ENCODE results near the gene KLK15. TPM values are rescaled to one million over a fixed set of nuclear protein-coding genes. Genes with fewer than 3 reads are reported as not detected.

Gene KLK15
- total RNA-seq, 1 donor from 2014 or later = not detected

GRCh38 chr19:50835785-50836542 lies 2.6 kb upstream of the KLK15 start:
- peaks cover 15% of the 10 kb centered on the region for H3K4me1 Mint-ChIP-seq
- H3K36me3 Mint-ChIP-seq (ENCODE audit: low read depth) = no peaks in the 10 kb centered on the region
- H3K27me3 Mint-ChIP-seq = peaks cover 40% of the 10 kb centered on the region
- H3K27ac Mint-ChIP-seq = peak overlapping the region; percentile 58
- peak overlapping the region; percentile 88 for H3K4me3 Mint-ChIP-seq
- intact Hi-C loops (cut with micrococcal nuclease) = loop anchor here (1.0 to 5.0 kb wide), 2 partner anchors 18 to 34 kb away; no protein-coding TSS in a partner anchor
- peak; percentile 96 for DNase-seq
- H3K9me3 Mint-ChIP-seq = no peaks in the 10 kb centered on the region

GRCh38 chr19:50835103-50835784 lies 1.9 kb upstream of the KLK15 start:
- Mint-ChIP-seq H3K9me3 (no peaks in the 10 kb centered on the region), H3K27ac (no peak overlapping the region), H3K36me3 (ENCODE audit: low read depth) (no peaks in the 10 kb centered on the region), H3K4me1 (peaks cover 15% of the 10 kb centered on the region), H3K4me3 (peak overlapping the region; percentile 88), H3K27me3 (peaks cover 40% of the 10 kb centered on the region)
- intact Hi-C loops (cut with micrococcal nuclease) = loop anchor here (5.0 kb wide), 1 partner anchor 33 kb away; no protein-coding TSS in a partner anchor
- no peak for DNase-seq

GRCh38 chr19:50833802-50834167 lies 411 bp upstream of the KLK15 start:
- H3K4me1 Mint-ChIP-seq = peaks cover 15% of the 10 kb centered on the region
- peaks cover 44% of the 10 kb centered on the region for H3K27me3 Mint-ChIP-seq
- H3K4me3 Mint-ChIP-seq = no peak overlapping the region
- intact Hi-C loops (cut with micrococcal nuclease) = no loop called here
- H3K9me3 Mint-ChIP-seq = no peaks in the 10 kb centered on the region
- no peaks in the 10 kb centered on the region for H3K36me3 Mint-ChIP-seq (ENCODE audit: low read depth)
- DNase-seq = no peak
- no peak overlapping the region for H3K27ac Mint-ChIP-seq

- Mint-ChIP-seq H3K9me3 (no peaks in the 10 kb centered on the region), H3K4me3 (no peak overlapping the region), H3K27me3 (peaks cover 40% of the 10 kb centered on the region), H3K4me1 (peaks cover 11% of the 10 kb centered on the region), H3K27ac (no peak overlapping the region), H3K36me3 (ENCODE audit: low read depth) (no peaks in the 10 kb centered on the region)
- no peak for DNase-seq
- intact Hi-C loops (cut with micrococcal nuclease) = no loop called here
These were observed 708 bp downstream of the KLK15 start for GRCh38 chr19:50832666-50833065.

- no peak for DNase-seq
- Mint-ChIP-seq H3K9me3 (no peaks in the 10 kb centered on the region), H3K36me3 (ENCODE audit: low read depth) (no peaks in the 10 kb centered on the region), H3K4me1 (peaks cover 5% of the 10 kb centered on the region), H3K4me3 (no peak overlapping the region), H3K27me3 (peaks cover 26% of the 10 kb centered on the region), H3K27ac (no peak overlapping the region)
- intact Hi-C loops (cut with micrococcal nuclease) = no loop called here
These were observed 2.4 kb downstream of the KLK15 start for GRCh38 chr19:50831026-50831396.

- intact Hi-C loops (cut with micrococcal nuclease) = no loop called here
- H3K27me3 Mint-ChIP-seq = peaks cover 26% of the 10 kb centered on the region
- H3K4me1 Mint-ChIP-seq = peaks cover 3% of the 10 kb centered on the region
These were observed 2.9 kb downstream of the KLK15 start for GRCh38 chr19:50830266-50831025.

GRCh38 chr19:50829801-50830200 lies 3.6 kb downstream of the KLK15 start:
- no peak for DNase-seq
- Mint-ChIP-seq H3K36me3 (ENCODE audit: low read depth) (no peaks in the 10 kb centered on the region), H3K27me3 (peaks cover 22% of the 10 kb centered on the region), H3K9me3 (no peaks in the 10 kb centered on the region), H3K4me3 (no peak overlapping the region), H3K27ac (no peak overlapping the region), H3K4me1 (no peaks in the 10 kb centered on the region)
- intact Hi-C loops (cut with micrococcal nuclease) = no loop called here

More at GRCh38 chr19:50830266-50831025, 2.9 kb downstream of the KLK15 start:
- Mint-ChIP-seq H3K9me3 (no peaks in the 10 kb centered on the region), H3K4me3 (no peak overlapping the region), H3K36me3 (ENCODE audit: low read depth) (no peaks in the 10 kb centered on the region), H3K27ac (no peak overlapping the region)
- no peak for DNase-seq

GRCh38 chr19:50827476-50827875 lies 5.9 kb downstream of the KLK15 start:
- H3K4me3 Mint-ChIP-seq = no peak overlapping the region
- no peaks in the 10 kb centered on the region for H3K9me3 Mint-ChIP-seq
- H3K27me3 Mint-ChIP-seq = peaks cover 21% of the 10 kb centered on the region
- no peaks in the 10 kb centered on the region for H3K4me1 Mint-ChIP-seq
- H3K36me3 Mint-ChIP-seq (ENCODE audit: low read depth) = no peaks in the 10 kb centered on the region
- H3K27ac Mint-ChIP-seq = no peak overlapping the region
- no peak for DNase-seq
- intact Hi-C loops (cut with micrococcal nuclease) = no loop called here

GRCh38 chr19:50826492-50827240 lies 6.7 kb downstream of the KLK15 start:
- Mint-ChIP-seq H3K27me3 (peaks cover 28% of the 10 kb centered on the region), H3K36me3 (ENCODE audit: low read depth) (no peaks in the 10 kb centered on the region), H3K9me3 (no peaks in the 10 kb centered on the region), H3K4me3 (no peak overlapping the region), H3K27ac (no peak overlapping the region), H3K4me1 (no peaks in the 10 kb centered on the region)
- no peak for DNase-seq
- intact Hi-C loops (cut with micrococcal nuclease) = no loop called here

GRCh38 chr19:50823389-50824042 lies 9.9 kb downstream of the KLK15 start, which contains the start of gene KLK1:
KLK1 (minus strand) TSS chr19:50823787; CDS start chr19:50823748, 39 bp downstream.
- intact Hi-C loops (cut with micrococcal nuclease) = no loop called here
- DNase-seq = no peak
- Mint-ChIP-seq H3K36me3 (ENCODE audit: low read depth) (no peaks in the 10 kb centered on the region), H3K4me3 (no peak within 1 kb of the TSS), H3K9me3 (no peaks in the 10 kb centered on the region), H3K4me1 (peaks cover 21% of the 10 kb centered on the region), H3K27me3 (peaks cover 40% of the 10 kb centered on the region), H3K27ac (no peak within 1 kb of the TSS)

GRCh38 chr19:50822661-50823208 lies 10.6 kb downstream of the KLK15 start:
- no peak for DNase-seq
- H3K36me3 Mint-ChIP-seq (ENCODE audit: low read depth) = no peaks in the 10 kb centered on the region
- no peak overlapping the region for H3K4me3 Mint-ChIP-seq
- peaks cover 40% of the 10 kb centered on the region for H3K27me3 Mint-ChIP-seq
- no peak overlapping the region for H3K27ac Mint-ChIP-seq
- H3K4me1 Mint-ChIP-seq = peaks cover 23% of the 10 kb centered on the region
- no peaks in the 10 kb centered on the region for H3K9me3 Mint-ChIP-seq
- intact Hi-C loops (cut with micrococcal nuclease) = no loop called here

GRCh38 chr19:50821622-50822021 lies 11.8 kb downstream of the KLK15 start:
- H3K36me3 Mint-ChIP-seq (ENCODE audit: low read depth) = peaks cover 3% of the 10 kb centered on the region
- peaks cover 3% of the 10 kb centered on the region for H3K9me3 Mint-ChIP-seq
- intact Hi-C loops (cut with micrococcal nuclease) = no loop called here
- H3K4me3 Mint-ChIP-seq = no peak overlapping the region
- H3K4me1 Mint-ChIP-seq = peaks cover 32% of the 10 kb centered on the region
- no peak overlapping the region for H3K27ac Mint-ChIP-seq
- H3K27me3 Mint-ChIP-seq = peaks cover 40% of the 10 kb centered on the region
- DNase-seq = no peak

- H3K27ac Mint-ChIP-seq = no peak overlapping the region
- H3K4me1 Mint-ChIP-seq = peaks cover 35% of the 10 kb centered on the region
- peak overlapping the region; percentile 0 for H3K4me3 Mint-ChIP-seq
- intact Hi-C loops (cut with micrococcal nuclease) = no loop called here
- no peak for DNase-seq
- peaks cover 3% of the 10 kb centered on the region for H3K36me3 Mint-ChIP-seq (ENCODE audit: low read depth)
- H3K27me3 Mint-ChIP-seq = peaks cover 40% of the 10 kb centered on the region
- H3K9me3 Mint-ChIP-seq = peaks cover 3% of the 10 kb centered on the region
These were observed 12.1 kb downstream of the KLK15 start for GRCh38 chr19:50821248-50821612.
